ENCODE measurements around the gene CDH6. TPM values are rescaled to one million over a fixed set of nuclear protein-coding genes. Genes with fewer than 3 reads are reported as not detected.

The CDH6 gene
- polyA plus RNA-seq, 1 of the 3 experiments (the other 2 are of a cell fraction) = 1.1 TPM

DNA sequence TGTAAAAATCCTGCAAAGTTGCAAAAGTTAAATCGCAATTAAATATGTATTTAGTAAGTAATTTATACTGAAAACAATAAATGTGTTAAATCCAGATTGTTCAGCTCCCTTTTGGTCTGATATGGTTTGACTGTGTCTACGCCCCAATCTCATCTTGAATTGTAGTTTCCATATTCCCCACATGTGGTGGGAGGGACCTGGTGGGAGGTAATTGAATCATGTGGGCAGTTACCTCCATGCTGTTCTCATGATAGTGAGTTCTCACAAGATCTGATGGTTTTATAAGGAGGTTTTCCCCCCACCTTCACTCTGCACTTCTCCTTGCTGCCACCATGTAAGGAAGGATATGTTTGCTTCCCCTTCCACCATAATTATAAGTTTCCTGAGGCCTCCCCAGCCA lies 140.0 kb downstream of the CDH6 start:
- TF ChIP-seq FOXM1 (IDR thresholded peaks at IDR 0.05; ENCODE audit: low read depth) (no peak), POLR2AphosphoS5 (IDR thresholded peaks at IDR 0.05; ENCODE audit: low read depth, low read length) (no peak), CHD2 (IDR thresholded peaks at IDR 0.05; ENCODE audit: low read length, partially characterized antibody) (no peak), YY1 (IDR thresholded peaks at IDR 0.05; ENCODE audit: low read depth) (no peak), EP300 (IDR thresholded peaks at IDR 0.05; ENCODE audit: borderline replicate concordance in 1 of 2, low read depth in 1 of 2, low read length in 1 of 2) (no peak), SIN3A (IDR thresholded peaks at IDR 0.05; ENCODE audit: borderline replicate concordance, low read depth, low read length) (no peak), GABPA (IDR thresholded peaks at IDR 0.05; ENCODE audit: low read depth) (no peak), JUND (IDR thresholded peaks at IDR 0.05) (no peak), GATA2 (CRISPR knock-in tag; IDR thresholded peaks at IDR 0.05) (no peak), TCF12 (IDR thresholded peaks at IDR 0.05) (no peak), EZH2phosphoT487 (IDR thresholded peaks at IDR 0.05; ENCODE audit: borderline replicate concordance, low read depth) (no peak), NRF1 (IDR thresholded peaks at IDR 0.05; ENCODE audit: low read depth, low read length) (no peak), ELF1 (IDR thresholded peaks at IDR 0.05) (no peak), TEAD4 (IDR thresholded peaks at IDR 0.05; ENCODE audit: borderline replicate concordance, insufficient read depth) (no peak), RXRA (IDR thresholded peaks at IDR 0.05; ENCODE audit: borderline replicate concordance, low read depth) (no peak), TAF1 (IDR thresholded peaks at IDR 0.05; ENCODE audit: borderline replicate concordance, low read depth, low read length) (no peak)
- TF ChIP-seq, protein P1, sequence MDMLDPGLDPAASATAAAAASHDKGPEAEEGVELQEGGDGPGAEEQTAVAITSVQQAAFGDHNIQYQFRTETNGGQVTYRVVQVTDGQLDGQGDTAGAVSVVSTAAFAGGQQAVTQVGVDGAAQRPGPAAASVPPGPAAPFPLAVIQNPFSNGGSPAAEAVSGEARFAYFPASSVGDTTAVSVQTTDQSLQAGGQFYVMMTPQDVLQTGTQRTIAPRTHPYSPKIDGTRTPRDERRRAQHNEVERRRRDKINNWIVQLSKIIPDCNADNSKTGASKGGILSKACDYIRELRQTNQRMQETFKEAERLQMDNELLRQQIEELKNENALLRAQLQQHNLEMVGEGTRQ (IDR thresholded peaks at IDR 0.05; ENCODE audit: borderline replicate concordance, low read depth, low read length) = no peak
- H3K9me2 ChIP-seq = no peaks in the 10 kb centered on the region
- WGBS (ENCODE audit: low lambda C conversion rate) = 88% methylated on average over 2 of the region's 2 CpGs

DNA sequence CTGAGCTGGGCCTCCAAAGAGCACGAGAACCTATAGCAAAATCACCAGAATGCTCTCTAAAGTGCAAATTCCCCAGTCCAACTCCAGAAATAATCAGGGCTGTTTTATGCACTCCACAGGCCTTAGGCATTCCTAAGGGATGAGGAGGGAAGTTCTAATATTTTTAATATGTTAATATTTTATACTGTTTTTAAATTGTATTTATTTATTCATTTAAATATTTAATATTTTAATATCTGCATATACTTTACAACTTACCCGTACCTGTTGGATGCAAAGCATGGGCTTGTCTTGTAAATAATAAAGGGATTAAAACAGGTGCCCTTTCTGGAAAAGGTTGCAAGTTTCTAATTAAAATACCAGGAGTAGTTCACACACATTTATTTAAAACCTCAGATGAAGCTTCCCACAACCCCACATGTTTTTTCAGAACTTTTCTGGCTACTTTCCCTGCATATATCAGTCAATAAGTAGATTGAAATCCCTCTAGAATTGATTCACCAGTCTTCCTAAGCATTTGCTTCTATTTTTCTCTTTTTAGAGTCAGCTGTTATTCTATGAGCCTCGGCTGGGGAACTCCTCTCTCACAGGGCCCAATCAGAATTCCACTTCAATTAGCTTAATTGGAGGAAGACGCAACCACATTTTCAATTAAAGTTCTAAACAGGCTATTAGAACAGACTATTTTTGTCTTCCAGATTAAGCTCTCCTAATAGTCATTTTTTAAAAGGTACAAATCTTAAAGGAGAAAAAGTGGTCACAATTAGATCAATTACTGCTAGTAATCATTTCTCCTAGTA lies 140.8 kb downstream of the CDH6 start:
- DNase-seq = no peak
- 71% methylated on average over 4 of the region's 4 CpGs for WGBS (ENCODE audit: low lambda C conversion rate)
- Histone ChIP-seq H3K4me2 (no peak overlapping the region), H2AFZ (ENCODE audit: low read depth) (peak overlapping the region; percentile 68; the same call in 1 of the 2 replicates), H3K9me2 (no peaks in the 10 kb centered on the region), H3K79me2 (ENCODE audit: insufficient read depth) (no peaks in the 10 kb centered on the region), H3F3A (replicated peaks; ENCODE audit: insufficient read depth) (no peaks in the 10 kb centered on the region), H3K9ac (no peak overlapping the region), H3K4me3 (ENCODE audit: low read depth in 2 of 2, low read length in 1 of 2) (no peak overlapping the region), H3K27me3 (ENCODE audit: insufficient read depth) (no peaks in the 10 kb centered on the region), H4K20me1 (ENCODE audit: insufficient read depth) (no peaks in the 10 kb centered on the region), H3K9me3 (no peaks in the 10 kb centered on the region), H3K36me3 (replicated peaks in 1 of 2; ENCODE audit: control insufficient read depth in 1 of 2, insufficient read depth in 2 of 2, low read length in 1 of 2) (no peaks in the 10 kb centered on the region), H3K27ac (ENCODE audit: low read depth in 2 of 2, low read length in 1 of 2) (no peak overlapping the region), H3K4me1 (ENCODE audit: control insufficient read depth in 1 of 2, insufficient read depth in 2 of 2, low read depth in 1 of 2, low read length in 1 of 2) (no peaks in the 10 kb centered on the region)
- CTCF ChIA-PET = interaction anchor here (0.9 to 1.5 kb wide), 2 partner anchors 8 to 37 kb away, joined by 3 to 4 read pairs; no protein-coding TSS in a partner anchor
- POLR2A ChIA-PET = no interaction called here
- TF ChIP-seq RCOR1 (IDR thresholded peaks at IDR 0.05; ENCODE audit: low read length) (no peak), RAD21 (IDR thresholded peaks at IDR 0.05; ENCODE audit: low read length) (no peak), FOXM1 (IDR thresholded peaks at IDR 0.05; ENCODE audit: low read depth) (no peak), JUND (IDR thresholded peaks at IDR 0.05) (no peak), TAF1 (IDR thresholded peaks at IDR 0.05; ENCODE audit: borderline replicate concordance, low read depth, low read length) (no peak), RXRA (IDR thresholded peaks at IDR 0.05; ENCODE audit: borderline replicate concordance, low read depth) (no peak), CHD2 (IDR thresholded peaks at IDR 0.05; ENCODE audit: low read length, partially characterized antibody) (no peak), NFIC (IDR thresholded peaks at IDR 0.05; ENCODE audit: borderline replicate concordance) (no peak), EZH2phosphoT487 (IDR thresholded peaks at IDR 0.05; ENCODE audit: borderline replicate concordance, low read depth) (no peak), NRF1 (IDR thresholded peaks at IDR 0.05; ENCODE audit: low read depth, low read length) (no peak), GABPA (IDR thresholded peaks at IDR 0.05; ENCODE audit: low read depth) (no peak), EP300 (IDR thresholded peaks at IDR 0.05; ENCODE audit: borderline replicate concordance in 1 of 2, low read depth in 1 of 2, low read length in 1 of 2) (no peak), ELF1 (IDR thresholded peaks at IDR 0.05) (no peak), SMC3 (IDR thresholded peaks at IDR 0.05; ENCODE audit: low read depth, low read length) (no peak)
- TF ChIP-seq, protein P2, sequence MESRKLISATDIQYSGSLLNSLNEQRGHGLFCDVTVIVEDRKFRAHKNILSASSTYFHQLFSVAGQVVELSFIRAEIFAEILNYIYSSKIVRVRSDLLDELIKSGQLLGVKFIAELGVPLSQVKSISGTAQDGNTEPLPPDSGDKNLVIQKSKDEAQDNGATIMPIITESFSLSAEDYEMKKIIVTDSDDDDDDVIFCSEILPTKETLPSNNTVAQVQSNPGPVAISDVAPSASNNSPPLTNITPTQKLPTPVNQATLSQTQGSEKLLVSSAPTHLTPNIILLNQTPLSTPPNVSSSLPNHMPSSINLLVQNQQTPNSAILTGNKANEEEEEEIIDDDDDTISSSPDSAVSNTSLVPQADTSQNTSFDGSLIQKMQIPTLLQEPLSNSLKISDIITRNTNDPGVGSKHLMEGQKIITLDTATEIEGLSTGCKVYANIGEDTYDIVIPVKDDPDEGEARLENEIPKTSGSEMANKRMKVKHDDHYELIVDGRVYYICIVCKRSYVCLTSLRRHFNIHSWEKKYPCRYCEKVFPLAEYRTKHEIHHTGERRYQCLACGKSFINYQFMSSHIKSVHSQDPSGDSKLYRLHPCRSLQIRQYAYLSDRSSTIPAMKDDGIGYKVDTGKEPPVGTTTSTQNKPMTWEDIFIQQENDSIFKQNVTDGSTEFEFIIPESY (IDR thresholded peaks at IDR 0.05; ENCODE audit: borderline replicate concordance, low read depth) = no peak
- TF ChIP-seq, protein P1 (IDR thresholded peaks at IDR 0.05; ENCODE audit: borderline replicate concordance, low read depth, low read length) = no peak

More for the DNA sequence above, 140.0 kb downstream of the CDH6 start:
- ChIA-PET POLR2A (no interaction called here), CTCF (no interaction called here)
- Histone ChIP-seq H3F3A (replicated peaks; ENCODE audit: insufficient read depth) (no peaks in the 10 kb centered on the region), H3K36me3 (replicated peaks in 1 of 2; ENCODE audit: control insufficient read depth in 1 of 2, insufficient read depth in 2 of 2, low read length in 1 of 2) (no peaks in the 10 kb centered on the region), H3K9me3 (no peaks in the 10 kb centered on the region), H3K27ac (ENCODE audit: low read depth in 2 of 2, low read length in 1 of 2) (no peak overlapping the region), H3K27me3 (ENCODE audit: insufficient read depth) (no peaks in the 10 kb centered on the region), H3K4me3 (ENCODE audit: low read depth in 2 of 2, low read length in 1 of 2) (no peak overlapping the region), H3K4me1 (ENCODE audit: control insufficient read depth in 1 of 2, insufficient read depth in 2 of 2, low read depth in 1 of 2, low read length in 1 of 2) (no peaks in the 10 kb centered on the region), H2AFZ (ENCODE audit: low read depth) (peak overlapping the region; percentile 68; the same call in 1 of the 2 replicates), H3K79me2 (ENCODE audit: insufficient read depth) (no peaks in the 10 kb centered on the region), H4K20me1 (ENCODE audit: insufficient read depth) (no peaks in the 10 kb centered on the region), H3K4me2 (no peak overlapping the region), H3K9ac (no peak overlapping the region)
- no peak for DNase-seq
